GM18511 (cell line): ENCODE measurements around the gene MARK1.
A peak's percentile ranks its signal among the peaks of the same experiment; 100 is the strongest.

ENCODE experiments used
- ATAC-seq: cut with Tn5 transposase; IDR thresholded peaks from one replicate; pipeline ENCODE4 v1.9.1; 2021; ENCODE audit warnings: mild to moderate bottlenecking, moderate library complexity; ENCODE audit not compliant: unreplicated experiment

MARK1 gene

GRCh38 chr1:220528679-220529501 is 954 bp downstream of the MARK1 start:
- ATAC-seq: peak; percentile 2

GRCh38 chr1:220529521-220530020 is 1.6 kb downstream of the MARK1 start:
- no peak for ATAC-seq

- no peak for ATAC-seq
These were observed 5.7 kb downstream of the MARK1 start for GRCh38 chr1:220533504-220534109.

GRCh38 chr1:220544901-220545303 is 17.0 kb downstream of the MARK1 start:
- ATAC-seq: no peak

GRCh38 chr1:220550811-220551399 is 23.0 kb downstream of the MARK1 start:
- no peak for ATAC-seq

- ATAC-seq: no peak
These were observed 23.8 kb downstream of the MARK1 start for GRCh38 chr1:220551718-220552117.

- no peak for ATAC-seq
These were observed 24.8 kb downstream of the MARK1 start for GRCh38 chr1:220552672-220553260.

- no peak for ATAC-seq
These were observed 28.7 kb downstream of the MARK1 start for GRCh38 chr1:220556641-220557040.

- no peak for ATAC-seq
These were observed 35.6 kb downstream of the MARK1 start for GRCh38 chr1:220563564-220563963.

DNA sequence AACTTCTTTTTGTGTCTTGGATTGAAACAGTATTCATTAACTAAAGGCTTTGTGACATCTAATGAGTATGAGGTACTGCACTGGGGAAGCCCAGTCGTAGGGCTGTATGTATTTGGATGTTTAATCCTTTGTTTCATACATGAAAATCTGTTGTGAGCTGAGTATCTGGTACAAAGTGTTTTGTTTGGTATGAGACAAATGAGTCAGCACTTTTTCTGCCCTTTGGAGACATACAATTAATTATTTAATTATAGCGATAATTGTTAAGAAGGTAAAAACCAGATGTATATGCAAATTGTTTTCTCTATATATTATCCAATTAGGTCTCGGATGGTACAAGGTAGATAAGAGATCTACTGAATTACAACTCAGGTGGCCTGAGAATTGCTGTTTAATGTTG is 36.3 kb downstream of the MARK1 start:
- ATAC-seq: no peak

GRCh38 chr1:220565670-220566069 is 37.7 kb downstream of the MARK1 start:
- ATAC-seq: no peak

- no peak for ATAC-seq
These were observed 38.9 kb downstream of the MARK1 start for GRCh38 chr1:220566869-220567268.

DNA sequence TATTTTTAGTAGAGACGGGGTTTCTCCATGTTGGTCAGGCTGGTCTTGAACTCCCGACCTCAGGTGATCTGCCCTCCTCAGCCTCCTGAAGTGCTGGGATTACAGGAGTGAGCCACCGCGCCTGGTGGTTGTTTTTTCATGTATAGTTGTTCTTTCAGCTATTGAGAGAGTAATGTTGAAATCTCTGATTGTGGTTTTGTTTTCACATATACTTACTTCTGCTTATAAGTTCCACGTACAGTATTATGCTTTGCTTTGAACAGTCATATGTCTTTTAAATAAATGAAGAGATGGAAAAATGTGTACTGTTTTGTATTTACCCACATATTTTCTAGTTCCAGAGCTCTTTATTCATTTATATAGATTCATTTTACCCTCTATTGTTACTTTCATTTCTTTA is 44.5 kb downstream of the MARK1 start:
- ATAC-seq: no peak

DNA sequence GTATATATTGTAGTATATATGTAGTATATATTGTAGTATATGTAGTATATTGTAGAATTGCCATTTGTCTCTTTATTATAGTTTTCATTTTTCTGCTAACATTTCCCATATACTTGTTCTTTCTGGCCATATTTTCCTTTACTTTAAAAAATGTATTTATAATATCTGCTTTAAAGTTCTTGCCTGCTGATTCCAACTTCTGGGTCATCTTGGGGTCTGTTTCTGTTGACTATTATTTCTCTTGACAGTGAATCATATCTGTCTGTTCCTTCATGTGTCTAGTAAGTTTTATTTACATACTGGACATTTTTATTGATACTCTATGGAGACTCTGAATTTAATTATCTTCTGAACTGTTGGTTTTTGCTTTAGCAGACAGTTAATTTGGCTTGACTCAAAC is 45.9 kb downstream of the MARK1 start:
- ATAC-seq: no peak

- no peak for ATAC-seq
These were observed 48.0 kb downstream of the MARK1 start for GRCh38 chr1:220575718-220576497.

- ATAC-seq: no peak
These were observed 50.0 kb downstream of the MARK1 start for GRCh38 chr1:220577926-220578325.

DNA sequence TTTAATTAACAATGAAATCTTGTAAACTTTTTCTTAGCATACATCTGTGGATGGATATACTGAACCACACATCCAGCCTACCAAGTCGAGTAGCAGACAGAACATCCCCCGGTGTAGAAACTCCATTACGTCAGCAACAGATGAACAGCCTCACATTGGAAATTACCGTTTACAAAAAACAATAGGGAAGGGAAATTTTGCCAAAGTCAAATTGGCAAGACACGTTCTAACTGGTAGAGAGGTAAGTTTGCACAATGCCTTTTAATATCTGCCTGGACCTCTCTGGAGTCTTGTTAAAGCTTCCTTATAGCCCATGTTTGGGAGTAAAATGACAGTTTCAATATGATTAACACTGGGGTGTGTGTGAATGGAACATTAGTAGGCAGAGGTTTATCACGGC is 51.4 kb downstream of the MARK1 start:
- no peak for ATAC-seq

DNA sequence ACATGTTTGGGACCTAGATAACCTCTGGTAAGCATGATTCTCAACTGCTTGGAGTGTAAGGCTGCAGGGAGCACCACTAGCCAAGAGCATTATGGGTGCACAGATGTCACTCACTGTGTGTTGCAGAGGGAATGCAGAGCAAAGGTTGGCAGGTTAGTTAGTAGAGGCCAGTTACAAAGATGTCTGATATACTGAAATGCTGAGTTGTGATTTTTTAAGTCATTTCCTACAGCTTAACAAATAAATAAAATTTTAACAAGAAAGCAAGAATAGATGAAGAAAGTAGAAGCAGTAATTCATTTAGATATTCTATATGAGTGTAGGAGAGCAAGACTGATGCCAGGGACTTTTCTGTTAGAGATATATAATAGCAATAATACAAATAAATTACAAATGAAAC is 64.8 kb downstream of the MARK1 start:
- ATAC-seq: no peak

DNA sequence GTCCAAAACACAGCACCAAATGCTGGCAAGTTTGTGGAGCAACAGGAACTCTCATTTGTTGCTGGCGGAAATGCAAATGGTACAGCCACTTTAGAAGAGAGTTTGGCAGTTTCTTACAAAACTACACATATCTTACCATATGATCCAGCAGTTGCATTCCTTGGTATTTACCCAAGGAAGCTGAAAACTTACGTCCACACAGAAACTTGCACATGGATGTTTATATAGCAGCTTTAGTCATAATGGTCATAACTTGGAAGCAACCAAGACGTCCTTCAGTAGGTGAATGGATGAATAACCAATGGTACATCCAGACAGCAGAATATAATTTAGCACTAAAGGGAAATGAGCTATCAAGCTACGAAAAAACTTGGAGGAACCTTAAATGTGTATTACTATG is 66.4 kb downstream of the MARK1 start:
- ATAC-seq: no peak

- ATAC-seq: no peak
These were observed 67.2 kb downstream of the MARK1 start for GRCh38 chr1:220595179-220595578.

DNA sequence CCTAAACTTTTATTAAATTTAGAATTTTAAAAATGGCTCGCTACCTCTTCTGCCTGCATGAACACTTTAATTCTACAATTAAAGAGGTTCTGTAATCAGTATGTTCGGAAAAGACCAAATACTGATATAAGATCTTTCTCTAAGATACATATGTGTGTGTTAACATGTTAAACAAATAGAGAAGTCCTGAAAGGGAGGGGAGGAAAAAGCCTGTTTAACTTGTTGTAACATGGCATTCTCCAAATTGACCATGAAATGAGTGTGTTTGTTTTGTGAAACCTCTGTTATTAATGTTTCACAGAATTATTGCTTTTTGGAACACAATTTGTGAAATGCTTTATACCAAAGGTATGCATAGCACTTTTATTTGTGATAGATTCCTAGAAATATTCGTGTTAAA is 77.0 kb downstream of the MARK1 start:
- no peak for ATAC-seq
